Globus pallidus (tissue), 1 donor: Measurements from ENCODE around the gene LRP3.
A peak's percentile ranks its signal among the peaks of the same experiment; 100 is the strongest.

ENCODE experiments used
- DNase-seq: peaks from one replicate; pipeline ENCODE4 v3.0.0-alpha.2; 2015; ENCODE audit warnings: low spot score

LRP3 gene

DNA sequence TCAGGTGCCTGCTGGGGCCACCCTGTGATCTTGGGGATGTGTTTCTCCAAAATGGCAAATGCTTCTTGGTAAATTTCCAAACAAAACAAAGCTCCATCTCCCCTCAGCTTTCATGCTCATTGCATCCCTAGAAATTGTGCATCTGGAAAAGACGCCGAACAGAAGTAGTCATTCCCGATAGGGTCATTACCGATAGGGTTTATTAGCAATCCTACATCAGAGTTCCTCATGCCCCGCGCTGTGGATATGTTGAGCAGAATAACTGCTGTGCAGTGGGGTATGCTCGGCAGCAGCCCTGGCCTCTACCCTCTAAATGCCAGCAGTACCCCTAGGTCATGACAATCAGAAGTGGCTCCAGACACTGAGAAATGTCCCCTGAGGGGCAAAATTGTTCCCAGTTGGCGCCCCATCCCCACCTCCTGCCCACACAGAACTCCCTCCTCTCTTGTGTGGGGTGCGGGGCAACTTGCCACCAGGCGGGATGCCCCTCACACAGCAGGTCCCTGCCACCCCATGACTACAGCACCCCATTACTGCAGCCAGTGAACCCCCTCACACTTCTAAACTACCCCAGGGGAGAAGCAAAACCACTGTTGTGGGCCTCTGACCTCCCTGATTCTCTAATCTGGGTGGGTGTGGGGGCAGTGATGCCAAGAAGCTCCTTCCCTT is 44.5 kb downstream of the LRP3 start:
- no peak for DNase-seq

DNA sequence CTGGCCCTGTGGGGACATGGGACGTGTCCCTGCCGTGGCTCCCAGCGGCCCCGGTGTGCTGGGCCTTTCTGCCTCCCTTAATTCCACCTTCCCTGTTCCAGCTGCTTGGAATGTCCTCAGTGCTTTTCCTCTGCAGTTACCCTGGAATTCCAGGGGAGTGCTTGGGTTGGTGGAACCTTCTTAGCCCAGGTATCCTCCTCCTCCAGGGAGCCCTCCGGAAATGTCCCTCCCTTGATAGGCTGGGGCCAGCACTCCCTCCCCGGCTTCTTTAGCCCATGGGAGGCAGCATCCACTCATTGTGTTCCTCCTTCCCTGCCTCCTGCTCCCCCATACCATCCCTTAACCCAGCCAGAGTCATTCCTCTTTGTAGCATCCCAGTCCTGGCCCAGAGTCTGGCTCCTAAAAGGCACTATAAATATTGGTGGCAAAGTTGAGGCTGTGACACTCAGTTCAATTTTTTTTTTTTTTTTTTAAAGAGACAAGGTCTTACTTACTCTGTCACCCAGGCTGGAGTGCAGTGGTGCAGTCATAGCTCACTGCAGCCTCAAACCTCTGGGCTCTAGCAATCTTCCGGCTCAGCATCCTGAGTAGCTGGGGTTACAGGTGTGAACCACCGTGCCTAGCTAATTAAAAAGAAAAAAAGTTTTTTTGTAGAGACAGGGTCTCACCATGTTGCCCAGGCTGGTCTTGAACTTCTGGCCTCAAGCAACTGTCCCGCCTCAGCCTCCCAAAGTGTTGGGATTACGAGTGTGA is 45.3 kb downstream of the LRP3 start:
- DNase-seq = no peak

DNA sequence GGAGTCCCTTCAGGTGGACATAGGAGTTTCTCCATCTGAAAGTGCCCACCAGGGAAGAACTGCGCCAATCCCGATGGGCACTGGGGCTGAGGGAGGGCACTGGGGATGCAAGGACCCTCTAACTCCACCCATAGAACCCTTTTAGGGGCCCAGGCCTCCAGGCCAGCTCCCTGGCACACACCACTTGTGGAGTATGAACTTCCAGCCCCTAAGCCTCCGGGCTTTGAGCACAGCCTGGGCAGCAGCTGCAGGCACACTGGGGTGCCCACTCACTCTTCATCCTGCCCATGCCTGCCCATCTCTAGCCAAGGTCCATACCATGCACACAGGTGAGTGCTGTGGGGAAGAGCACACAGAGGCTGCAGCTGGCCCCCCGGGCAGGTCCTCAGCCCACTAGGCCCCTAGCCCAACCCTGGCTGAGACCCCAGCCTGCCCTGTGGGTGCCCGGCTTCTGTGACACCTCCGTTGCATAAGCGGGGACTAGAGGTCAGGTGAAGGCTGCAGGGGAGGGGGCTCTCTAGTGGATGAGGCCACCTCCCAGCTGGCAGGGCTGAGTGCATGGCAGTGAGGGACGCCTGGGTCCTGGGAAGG is 46.1 kb downstream of the LRP3 start:
- DNase-seq = no peak

DNA sequence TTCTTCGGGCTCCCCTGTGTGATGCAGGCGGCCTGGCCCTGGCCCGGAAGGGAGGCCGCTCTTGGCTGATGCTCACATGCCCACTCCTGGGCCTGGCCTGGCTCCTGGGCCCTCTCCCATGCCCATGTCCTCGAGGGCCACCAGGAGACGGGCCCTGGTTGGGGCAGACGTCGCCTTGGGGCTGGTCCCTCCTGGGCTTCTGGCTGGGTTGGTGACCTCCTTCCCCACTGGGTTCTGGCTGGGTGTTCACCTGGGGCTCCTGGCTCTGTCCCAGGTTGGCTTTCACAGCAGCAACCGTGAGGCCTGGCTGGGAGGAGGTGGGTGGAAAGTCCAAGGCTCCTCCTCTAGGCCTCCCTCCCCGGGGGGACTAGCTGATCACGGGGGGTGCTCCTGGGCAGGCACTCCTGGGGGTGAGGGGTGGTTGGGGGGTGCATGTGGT is 47.0 kb downstream of the LRP3 start:
- DNase-seq = no peak

DNA sequence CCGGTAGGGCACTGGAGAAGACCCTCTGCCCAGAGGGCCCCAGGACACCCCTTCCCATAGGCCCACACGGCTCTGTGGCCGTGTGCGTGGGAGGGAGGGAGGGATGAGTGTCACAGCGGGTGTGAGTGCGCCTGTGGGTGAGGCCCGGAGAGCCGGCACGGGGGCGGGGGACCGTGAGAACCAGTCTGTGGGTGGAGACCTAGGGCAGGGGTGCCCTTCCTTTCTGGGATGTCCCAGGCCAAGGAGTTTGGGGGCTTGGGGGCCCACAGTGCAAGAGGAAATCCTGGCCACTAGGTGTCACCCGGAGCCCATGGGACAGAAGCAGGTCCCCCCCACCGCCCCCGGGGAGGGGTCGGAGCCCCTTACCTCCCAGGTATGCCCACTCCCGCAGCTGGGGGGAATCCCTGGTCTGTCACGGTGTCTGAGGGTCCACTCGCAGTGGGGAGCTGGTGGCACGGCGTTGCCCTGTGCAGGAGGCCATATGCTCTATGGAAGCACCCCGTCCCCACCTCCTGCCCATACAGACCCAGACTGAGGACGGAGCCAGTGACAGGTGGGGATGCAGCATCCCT is 47.5 kb downstream of the LRP3 start:
- no peak for DNase-seq

DNA sequence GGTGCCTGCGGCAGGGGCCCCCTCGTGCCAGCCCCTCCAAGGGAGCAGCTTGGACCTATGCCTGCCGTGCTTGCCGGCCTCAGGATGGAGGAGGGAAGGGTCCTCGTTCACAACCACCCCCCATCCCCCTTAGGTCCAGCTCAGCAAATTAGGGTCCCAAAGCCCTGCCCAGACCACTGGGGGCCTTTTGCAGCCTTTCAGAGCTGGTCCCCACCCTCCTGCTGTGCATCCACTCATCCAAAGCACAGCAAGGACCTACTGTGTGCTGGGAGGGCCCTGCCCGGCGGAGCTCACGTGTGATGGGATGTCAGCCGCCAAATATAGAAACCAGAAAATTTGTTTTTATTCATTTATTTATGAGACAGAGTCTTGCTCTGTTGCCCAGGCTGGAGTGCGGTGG is 48.0 kb downstream of the LRP3 start:
- no peak for DNase-seq

DNA sequence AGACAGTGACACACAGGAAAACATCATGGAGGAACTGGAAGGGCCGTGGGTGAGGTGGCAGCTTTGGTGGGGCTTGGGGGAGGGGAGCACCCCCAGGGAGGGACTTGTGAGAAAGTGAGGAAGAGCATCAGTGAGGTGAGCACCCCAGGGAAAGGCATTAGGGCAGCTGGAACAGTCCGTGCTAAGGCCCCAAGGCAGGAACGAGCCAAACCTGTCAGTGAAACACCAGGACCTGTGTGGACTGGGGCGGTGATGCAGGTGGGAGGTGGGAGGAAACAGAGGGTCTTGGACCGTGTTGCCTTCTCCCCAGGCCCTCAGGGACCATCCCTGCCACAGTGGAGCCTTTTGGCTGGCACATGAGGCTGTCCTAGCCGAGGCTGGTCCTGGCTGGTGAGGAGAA is 48.8 kb downstream of the LRP3 start:
- no peak for DNase-seq

DNA sequence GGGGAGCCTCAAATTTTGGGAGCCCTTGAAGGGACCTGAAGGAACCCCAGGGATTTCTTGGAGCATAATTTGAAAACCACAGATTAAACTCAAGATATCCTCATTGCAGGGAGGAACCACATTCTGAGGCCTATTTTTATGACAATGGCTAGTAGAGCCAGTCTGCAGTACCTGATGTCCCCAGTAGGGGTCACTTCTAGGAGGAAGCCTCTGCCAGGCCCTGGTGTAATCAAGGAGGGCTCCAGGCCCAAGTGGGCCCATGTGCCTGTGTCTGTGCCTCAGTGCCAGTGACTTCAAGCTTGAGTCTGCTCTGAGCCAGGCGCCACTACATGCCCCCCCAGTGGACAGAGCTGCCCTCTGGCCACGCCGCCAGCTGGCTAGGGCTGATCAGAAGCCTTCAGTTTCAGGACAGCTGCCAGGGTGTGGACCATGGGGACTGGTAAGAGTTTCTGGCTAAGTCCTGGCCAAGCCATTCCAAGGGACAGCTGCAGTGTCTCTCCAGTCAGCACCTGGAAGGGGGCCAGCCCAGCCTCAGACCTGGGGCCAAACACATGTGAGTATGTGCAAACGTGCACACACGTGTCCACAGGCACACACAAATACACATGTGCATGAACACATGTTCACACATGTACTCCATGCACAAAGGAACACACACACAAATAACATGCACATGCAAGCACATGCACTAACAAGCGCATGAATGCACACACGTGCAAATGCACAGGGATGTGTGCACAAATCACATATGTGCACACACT is 52.0 kb downstream of the LRP3 start:
- no peak for DNase-seq

DNA sequence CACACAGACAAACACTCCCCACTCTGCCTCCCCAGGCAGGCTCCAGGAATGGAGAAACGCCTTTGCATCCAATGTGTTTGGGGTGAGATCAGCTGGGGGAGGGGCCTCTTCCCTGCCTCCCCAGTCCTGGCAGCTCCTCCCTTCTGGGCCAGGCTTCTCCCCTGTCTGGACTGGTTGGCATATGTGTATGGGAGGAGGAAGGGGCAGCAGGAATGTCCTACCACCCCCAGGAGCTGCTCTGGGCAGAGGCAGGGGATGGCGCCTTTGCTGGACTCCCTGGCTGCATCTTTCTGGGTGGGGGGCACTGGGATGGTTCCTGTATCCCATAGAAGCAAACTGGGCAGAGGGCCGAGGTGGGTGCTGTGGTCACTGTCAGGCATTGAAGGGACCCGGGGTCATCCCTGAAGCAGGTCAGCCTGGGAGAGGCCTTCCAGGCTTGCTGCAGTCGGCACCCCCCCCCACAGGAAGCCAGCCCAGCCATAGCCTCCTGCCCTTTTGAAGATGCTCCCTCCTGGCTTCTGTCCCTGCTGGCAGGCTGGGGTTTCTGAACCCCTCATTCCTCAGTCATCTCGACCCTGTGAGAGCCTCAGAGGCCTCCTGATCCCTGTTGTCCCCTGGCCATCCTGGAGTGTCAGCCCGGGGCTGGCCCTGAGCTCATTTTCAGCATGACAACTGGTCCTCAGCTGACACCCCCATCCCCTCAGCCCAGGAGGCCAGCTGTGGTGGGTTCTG is 52.7 kb downstream of the LRP3 start:
- no peak for DNase-seq

DNA sequence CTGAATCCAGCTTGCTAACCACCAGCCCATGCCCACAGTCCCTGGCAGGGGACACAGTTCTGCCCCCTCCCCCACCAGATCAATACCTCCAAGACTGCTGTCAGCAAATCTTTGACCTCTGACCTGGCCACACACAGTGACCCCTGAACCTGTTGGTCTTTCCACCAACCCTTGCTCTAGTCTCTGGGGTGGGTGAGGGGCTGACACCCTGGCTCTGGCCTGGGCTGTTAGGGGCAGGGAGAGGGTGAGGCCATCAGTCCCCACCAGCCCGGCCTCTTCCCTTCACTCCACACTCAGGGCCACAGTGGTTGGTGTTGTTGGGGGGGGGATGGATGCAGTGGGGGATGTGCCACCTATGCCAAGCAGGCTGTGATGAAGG is 53.3 kb downstream of the LRP3 start:
- DNase-seq = no peak

DNA sequence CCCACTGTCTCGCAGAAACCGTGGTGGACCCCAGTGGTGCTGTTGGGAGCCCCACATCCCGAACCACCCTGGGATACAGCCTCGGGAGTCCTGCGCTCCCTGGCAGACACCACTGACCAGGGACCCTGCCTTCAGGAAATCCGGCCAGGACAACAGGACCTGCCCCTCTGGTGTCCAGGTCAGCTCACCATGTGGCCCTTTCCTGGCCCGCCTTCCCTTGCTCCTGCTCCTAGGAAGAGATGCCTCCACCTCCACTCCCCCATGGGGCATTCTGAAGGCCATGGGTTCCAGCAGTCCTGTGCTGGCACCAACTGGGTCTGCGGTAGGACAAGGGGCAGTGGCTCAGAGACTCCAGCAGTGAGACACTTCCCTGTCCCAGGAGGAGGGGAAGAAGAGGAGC is 54.0 kb downstream of the LRP3 start:
- no peak for DNase-seq

DNA sequence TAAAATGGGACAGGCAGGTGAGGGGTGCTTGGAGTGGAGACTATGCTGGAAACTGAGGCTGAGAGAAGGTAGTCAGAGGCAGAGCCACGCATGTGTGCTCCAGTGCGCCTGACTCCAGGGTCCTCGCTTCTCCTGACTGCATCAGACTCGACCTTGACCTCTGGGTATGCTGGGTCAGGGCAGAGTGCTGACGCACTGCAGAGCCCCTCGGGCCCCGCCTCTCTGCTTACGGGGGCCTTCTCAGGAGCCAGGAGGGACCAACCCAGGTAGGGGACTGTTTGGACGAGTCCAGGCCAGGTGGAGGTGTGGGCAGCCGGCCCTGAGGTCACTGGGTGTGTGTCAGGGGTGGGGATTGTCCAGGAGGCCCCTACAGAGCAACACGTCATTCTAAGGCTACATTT is 54.4 kb downstream of the LRP3 start:
- DNase-seq = no peak

DNA sequence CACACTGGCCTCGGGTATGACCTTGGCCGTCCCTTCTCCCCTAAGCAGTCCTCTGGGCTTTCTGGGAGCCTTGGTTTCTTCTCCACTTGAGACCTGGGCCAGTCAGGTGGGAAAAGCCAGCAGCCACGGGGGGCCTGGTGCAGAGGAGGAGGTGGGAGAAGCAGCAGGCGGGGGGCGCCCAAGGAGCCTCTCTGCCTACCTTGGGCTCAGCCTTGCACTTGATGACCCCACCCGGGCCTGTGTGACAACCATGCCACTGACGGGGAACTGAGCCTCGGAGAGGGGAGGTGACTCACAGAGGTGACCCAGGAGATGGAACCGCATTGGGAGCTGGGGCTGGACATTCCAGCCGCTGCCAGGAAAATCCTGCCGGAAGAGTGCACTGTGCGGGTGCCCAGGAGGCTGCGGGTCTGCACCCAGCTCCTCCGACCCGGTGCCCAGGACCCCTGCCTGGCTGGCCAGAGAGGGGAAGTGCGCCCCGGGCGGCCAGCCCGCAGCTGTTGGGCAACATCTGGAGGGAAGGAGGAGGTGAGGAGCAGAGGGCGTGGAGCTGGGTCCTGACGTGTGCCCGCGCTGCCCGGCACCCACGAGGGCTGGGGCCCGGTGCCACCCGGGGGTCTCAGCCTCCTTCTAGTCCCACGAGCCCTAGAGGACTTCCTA is 55.0 kb downstream of the LRP3 start:
- no peak for DNase-seq

DNA sequence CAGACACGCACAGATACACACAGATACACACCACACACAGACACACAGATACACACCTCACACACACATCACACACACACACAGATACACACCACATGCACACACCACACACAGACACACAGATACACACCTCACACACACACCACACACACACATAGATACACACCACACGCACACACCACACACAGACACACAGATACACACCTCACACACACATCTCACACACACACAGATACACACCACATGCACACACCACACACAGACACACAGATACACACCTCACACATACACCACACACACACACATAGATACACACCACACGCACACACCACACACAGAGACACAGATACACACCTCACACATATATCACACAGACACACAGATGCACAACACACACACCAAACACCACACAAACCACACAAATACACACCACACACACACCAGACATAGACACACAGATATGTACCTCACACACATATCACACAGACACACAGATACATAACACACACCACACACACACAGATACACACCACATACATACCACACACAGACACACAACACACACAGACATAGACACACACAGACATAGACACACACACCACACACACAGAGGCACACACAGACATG is 55.7 kb downstream of the LRP3 start:
- no peak for DNase-seq

DNA sequence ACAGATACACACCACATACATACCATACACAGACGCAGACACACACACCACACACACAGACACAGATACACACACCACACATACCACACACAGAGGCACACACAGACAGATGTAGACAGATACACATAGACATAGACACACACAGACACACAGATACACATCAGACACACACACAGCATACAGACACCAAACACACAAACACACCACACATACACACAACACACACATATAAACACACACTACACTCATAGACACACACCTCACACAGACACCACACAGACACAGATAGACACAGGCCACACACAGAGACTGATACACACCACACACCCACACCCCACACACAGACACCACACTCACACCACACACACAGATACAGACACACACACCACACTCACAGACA is 56.4 kb downstream of the LRP3 start:
- DNase-seq = no peak

DNA sequence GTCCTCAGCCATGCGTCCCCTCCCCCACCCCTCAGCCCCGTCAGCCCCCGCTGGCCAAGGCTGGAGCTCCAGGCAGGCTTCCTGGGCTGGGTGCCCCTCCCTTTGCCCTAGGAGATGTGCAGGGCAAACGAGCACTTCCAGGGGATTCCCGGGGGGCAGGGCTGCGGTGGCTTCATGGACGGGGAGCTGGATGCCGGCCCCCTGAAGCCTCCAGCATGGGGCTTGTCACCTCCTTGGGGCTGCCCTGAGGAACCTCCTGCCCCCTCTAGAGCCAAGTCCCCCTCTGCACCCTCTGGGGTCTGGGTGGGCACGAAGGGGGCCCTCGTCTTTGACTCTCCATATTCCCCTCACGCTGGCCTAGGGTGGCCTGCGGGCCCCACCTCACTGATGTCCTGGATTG is 56.9 kb downstream of the LRP3 start:
- no peak for DNase-seq

DNA sequence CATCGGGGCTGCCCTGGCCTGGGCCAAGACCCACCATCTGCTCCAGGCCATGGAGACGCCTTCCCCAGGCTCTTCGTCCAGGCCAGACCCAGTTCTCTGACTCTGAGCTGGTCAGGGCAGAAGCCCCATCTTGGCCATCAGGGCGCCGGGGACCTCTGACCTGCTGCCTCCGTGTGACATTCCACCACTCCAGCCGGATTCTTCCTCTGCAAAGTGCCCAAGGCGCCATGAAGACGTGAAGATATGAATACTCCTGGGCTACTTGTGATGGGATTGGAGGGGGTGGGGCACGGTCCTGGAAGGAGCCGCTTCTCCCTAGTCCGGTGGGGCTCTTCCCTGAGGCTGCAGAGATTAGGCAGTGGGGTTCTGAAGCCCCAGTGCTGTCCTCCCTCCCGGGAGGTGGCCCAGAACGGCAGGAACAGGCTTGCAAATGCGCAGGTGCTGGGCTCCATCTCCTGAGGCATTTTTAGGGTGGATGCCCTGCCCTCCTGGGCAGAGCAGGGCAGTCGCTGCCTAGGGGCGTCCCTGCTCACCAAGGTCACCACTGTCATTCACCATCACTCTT is 57.5 kb downstream of the LRP3 start:
- DNase-seq = no peak

DNA sequence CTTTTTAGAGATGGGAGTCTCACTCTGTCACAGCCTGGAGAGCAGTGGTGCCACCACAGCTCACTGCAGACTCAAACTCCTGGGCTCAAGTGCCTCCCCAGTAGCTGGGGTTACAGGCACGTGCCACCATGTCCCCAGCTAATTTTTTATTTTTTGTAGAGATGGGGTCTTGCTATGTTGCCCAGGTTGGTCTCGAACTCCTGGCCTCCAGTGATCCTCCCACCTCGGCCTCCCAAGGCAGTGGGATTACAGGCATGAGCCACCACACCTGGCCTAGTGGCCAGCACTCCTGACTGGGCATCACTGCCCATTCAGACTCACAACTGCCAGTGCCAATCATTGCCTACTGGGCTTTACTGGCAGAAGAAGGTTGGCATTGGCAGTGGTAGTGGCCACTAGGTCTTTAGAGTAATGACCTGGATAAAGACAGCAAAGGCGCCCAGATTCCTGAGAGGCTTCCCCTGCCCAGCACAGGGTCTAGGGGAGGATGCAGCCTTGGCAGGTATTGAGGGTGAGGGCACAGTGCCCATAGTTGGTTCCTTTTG is 58.4 kb downstream of the LRP3 start:
- DNase-seq = no peak

DNA sequence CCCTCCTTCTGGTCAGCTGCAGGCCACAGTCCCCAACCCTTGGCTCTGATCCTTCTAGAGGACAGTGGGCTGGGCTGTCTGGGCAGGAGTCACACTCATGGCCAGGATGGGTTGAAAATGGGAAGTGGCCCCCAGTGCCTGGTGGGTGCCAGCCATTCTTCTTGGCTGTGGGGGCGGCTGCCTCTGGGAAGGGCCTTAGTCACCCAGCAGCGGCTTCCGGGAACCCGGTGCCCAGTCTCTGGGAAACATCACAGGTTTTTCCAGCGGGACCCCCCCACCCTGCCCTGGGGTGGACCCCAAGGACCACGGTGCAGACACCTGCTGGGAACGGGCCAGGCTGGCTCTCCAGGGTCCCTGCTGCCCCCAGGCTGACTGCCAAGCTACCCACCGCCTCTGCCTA is 58.8 kb downstream of the LRP3 start:
- peak; percentile 29 for DNase-seq

DNA sequence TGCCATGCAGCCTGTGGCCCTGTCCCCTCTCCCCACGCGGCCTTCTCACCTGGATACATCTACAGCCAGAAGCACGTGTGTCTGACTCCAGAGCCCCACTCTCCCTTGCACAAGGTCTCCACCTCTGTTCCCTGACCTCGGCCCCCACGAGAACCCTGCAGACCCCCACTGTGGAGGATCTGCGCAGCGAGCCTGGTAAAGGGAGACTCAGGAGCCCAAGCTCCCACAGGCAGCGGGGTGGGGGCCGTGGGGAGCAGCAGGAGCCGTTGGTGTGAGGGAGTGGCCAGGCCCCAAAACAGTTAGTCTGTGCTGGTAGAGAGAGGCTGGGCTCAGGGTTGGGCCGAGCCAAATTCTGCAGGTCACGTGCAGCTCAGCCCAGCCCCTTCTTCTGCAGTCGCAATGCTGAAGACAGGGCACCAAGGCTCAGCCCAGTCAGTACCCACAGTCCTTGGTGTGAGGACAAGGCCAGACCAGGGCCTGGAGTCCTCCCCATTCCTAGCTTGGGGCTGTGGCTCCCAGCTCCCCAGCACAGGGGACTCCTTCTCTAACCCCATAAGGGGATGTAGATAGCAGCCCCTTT is 60.2 kb downstream of the LRP3 start:
- no peak for DNase-seq
